ELR (cell line): ENCODE data around the gene RPL7L1.
"Not testable (repeated sequence)": the region's sequence is repeated elsewhere in the genome, so short reads cannot be mapped to it uniquely, and the experiment has no call there.

Experiments
- DNase-seq: peaks from one replicate; pipeline ENCODE4 v3.0.0-alpha.2; 2015; ENCODE audit warnings: low read depth

RPL7L1 gene

GRCh38 chr6:42879372-42880239, at the start of gene RPL7L1:
Gene RPL7L1 (plus strand): TSS chr6:42879616. CDS start chr6:42879911, 295 bp downstream.
- peak; percentile 93 for DNase-seq

- peak; percentile 8 for DNase-seq
Observed at GRCh38 chr6:42831237-42831636, 48.2 kb upstream of the RPL7L1 start.

- no peak for DNase-seq
Observed at GRCh38 chr6:42834056-42834455, 45.4 kb upstream of the RPL7L1 start.

GRCh38 chr6:42841844-42842584, 37.4 kb upstream of the RPL7L1 start:
- no peak for DNase-seq

GRCh38 chr6:42845327-42845694, 34.1 kb upstream of the RPL7L1 start:
- no peak for DNase-seq

GRCh38 chr6:42846505-42846904, 32.9 kb upstream of the RPL7L1 start:
- no peak for DNase-seq

- DNase-seq, result no peak
Observed at GRCh38 chr6:42848700-42849099, 30.7 kb upstream of the RPL7L1 start.

GRCh38 chr6:42851599-42851998, 27.8 kb upstream of the RPL7L1 start:
- DNase-seq, result no peak

GRCh38 chr6:42860036-42860435, 19.4 kb upstream of the RPL7L1 start:
- no peak for DNase-seq

GRCh38 chr6:42860481-42860880, 18.9 kb upstream of the RPL7L1 start:
- no peak for DNase-seq

- no peak for DNase-seq
Observed at GRCh38 chr6:42864602-42865001, 14.8 kb upstream of the RPL7L1 start.

GRCh38 chr6:42870145-42870936, 9.1 kb upstream of the RPL7L1 start:
- DNase-seq, result no peak

- DNase-seq, result no peak
Observed at GRCh38 chr6:42871711-42872110, 7.7 kb upstream of the RPL7L1 start.

GRCh38 chr6:42873313-42873712, 6.1 kb upstream of the RPL7L1 start:
- DNase-seq, result no peak

- peak; percentile 8 for DNase-seq
Observed at GRCh38 chr6:42877695-42878094, 1.7 kb upstream of the RPL7L1 start.

- DNase-seq, result not testable (repeated sequence)
Observed at GRCh38 chr6:42880240-42880817, 913 bp downstream of the RPL7L1 start.

GRCh38 chr6:42880871-42881270, 1.5 kb downstream of the RPL7L1 start:
- DNase-seq, result not testable (repeated sequence)

GRCh38 chr6:42885702-42886101, 6.3 kb downstream of the RPL7L1 start:
- DNase-seq, result no peak

GRCh38 chr6:42888201-42888600, 8.8 kb downstream of the RPL7L1 start:
- DNase-seq, result not testable (repeated sequence)

GRCh38 chr6:42889815-42890214, 10.4 kb downstream of the RPL7L1 start:
- no peak for DNase-seq

GRCh38 chr6:42890311-42891198, 11.1 kb downstream of the RPL7L1 start:
- peak; percentile 99 for DNase-seq
